CD4-positive, alpha-beta T cell (primary cell): ENCODE results near the gene KNG1. TPM values are rescaled to one million over a fixed set of nuclear protein-coding genes. Genes with fewer than 3 reads are reported as not detected.

ENCODE experiments used
- ATAC-seq: fragments of 200-7000 bp; cut with Tn5 transposase; one replicate; pipeline ENCODE4 v1.10.0; 2022; ENCODE audit warnings: mild to moderate bottlenecking; ENCODE audit not compliant: poor library complexity
- CTCF ChIA-PET: fragments of 350-600 bp; sonication (Branson Sonifier 250); formaldehyde crosslinking; loops from one replicate; lab custom pipeline; 2021; ENCODE audit warnings: antibody characterized with exemption, inconsistent platforms; lab: Charles Lee
- POLR2A ChIA-PET: fragments of 350-600 bp; sonication (Branson Sonifier 250); formaldehyde crosslinking; loops from one replicate; lab custom pipeline; 2021; ENCODE audit warnings: antibody characterized with exemption, inconsistent platforms; lab: Charles Lee
- DNase-seq, 14 experiments: peaks; one replicate each; pipeline ENCODE4 v3.0.0-alpha.2; 2013 to 2020; ENCODE audit warnings: mixed read lengths in 2 of 14
- H3K27ac ChIP-seq, 2 donors: one replicate each; pipeline versions ENCODE4 v1.5.1 to v1.7.0; 2013; ENCODE audit warnings: low read length in 2 of 2, low read depth in 1 of 2, mild to moderate bottlenecking in 1 of 2
- H3K27me3 ChIP-seq, 2 experiments: 1 replicate in 1 of 2; 2 replicates in 1 of 2; pipeline versions ENCODE4 v1.6.1 to v1.7.0; 2013; ENCODE audit warnings: low read length in 2 of 2, control low read depth in 1 of 2, mild to moderate bottlenecking in 1 of 2, moderate library complexity in 1 of 2; ENCODE audit not compliant: insufficient read depth in 2 of 2, control insufficient read depth in 1 of 2
- H3K36me3 ChIP-seq: one replicate; pipeline ENCODE4 v1.6.1; 2013; ENCODE audit warnings: low read length, control low read depth; ENCODE audit not compliant: insufficient read depth
- H3K4me1 ChIP-seq: one replicate; pipeline ENCODE4 v1.6.1; 2013; ENCODE audit warnings: low read length, control low read depth; ENCODE audit not compliant: insufficient read depth
- H3K4me3 ChIP-seq: one replicate; pipeline ENCODE4 v1.5.1; 2013; ENCODE audit warnings: mild to moderate bottlenecking, low read length, moderate library complexity
- H3K9me3 ChIP-seq, 2 experiments: 1 replicate in 1 of 2; 2 replicates in 1 of 2; pipeline versions ENCODE4 v1.6.1 to v1.7.0; 2013; ENCODE audit warnings: low read length in 2 of 2, mild to moderate bottlenecking in 2 of 2, control low read depth in 1 of 2, moderate library complexity in 1 of 2; ENCODE audit not compliant: control insufficient read depth in 1 of 2, insufficient read depth in 1 of 2
- H3K27ac Mint-ChIP-seq: one replicate; pipeline ENCODE4 v1.8.0; 2020; ENCODE audit warnings: mixed read lengths
- H3K27me3 Mint-ChIP-seq: one replicate; pipeline ENCODE4 v1.8.0; 2021; ENCODE audit warnings: mixed read lengths
- H3K36me3 Mint-ChIP-seq: one replicate; pipeline ENCODE4 v1.8.0; 2021; ENCODE audit warnings: low read depth, mixed read lengths
- H3K4me1 Mint-ChIP-seq: one replicate; pipeline ENCODE4 v1.8.0; 2021; ENCODE audit warnings: low read depth, mixed read lengths
- H3K4me3 Mint-ChIP-seq: one replicate; pipeline ENCODE4 v1.8.0; 2020; ENCODE audit warnings: mild to moderate bottlenecking, mixed read lengths
- H3K9me3 Mint-ChIP-seq: one replicate; pipeline ENCODE4 v1.8.0; 2020; ENCODE audit warnings: mixed read lengths
- intact Hi-C, 2 experiments: fragments of 100-400 bp; cut with DNase I in 1 of 2; cut with micrococcal nuclease in 1 of 2; formaldehyde crosslinking; loops; one replicate each; pipeline versions ENCODE4 v1.15.1 to v1.9.0; 2023 to 2025; cut with DNase I, micrococcal nuclease
- total RNA-seq, 174 experiments: library from RNA in 2 of 174; stranded (reverse) in 2 of 174; gene quantifications; one replicate each; pipeline ENCODE4 v1.2.3 and lab custom pipeline; 2021 to 2026
- TF ChIP-seq, protein P1 (sequence below): fragments of 200-600 bp; IDR thresholded peaks from one replicate; pipeline ENCODE4 v1.8.0; 2022; ENCODE audit warnings: antibody characterized with exemption, mild to moderate bottlenecking

The KNG1 gene
- total RNA-seq, 2 experiments from 2014 or later = not detected

DNA sequence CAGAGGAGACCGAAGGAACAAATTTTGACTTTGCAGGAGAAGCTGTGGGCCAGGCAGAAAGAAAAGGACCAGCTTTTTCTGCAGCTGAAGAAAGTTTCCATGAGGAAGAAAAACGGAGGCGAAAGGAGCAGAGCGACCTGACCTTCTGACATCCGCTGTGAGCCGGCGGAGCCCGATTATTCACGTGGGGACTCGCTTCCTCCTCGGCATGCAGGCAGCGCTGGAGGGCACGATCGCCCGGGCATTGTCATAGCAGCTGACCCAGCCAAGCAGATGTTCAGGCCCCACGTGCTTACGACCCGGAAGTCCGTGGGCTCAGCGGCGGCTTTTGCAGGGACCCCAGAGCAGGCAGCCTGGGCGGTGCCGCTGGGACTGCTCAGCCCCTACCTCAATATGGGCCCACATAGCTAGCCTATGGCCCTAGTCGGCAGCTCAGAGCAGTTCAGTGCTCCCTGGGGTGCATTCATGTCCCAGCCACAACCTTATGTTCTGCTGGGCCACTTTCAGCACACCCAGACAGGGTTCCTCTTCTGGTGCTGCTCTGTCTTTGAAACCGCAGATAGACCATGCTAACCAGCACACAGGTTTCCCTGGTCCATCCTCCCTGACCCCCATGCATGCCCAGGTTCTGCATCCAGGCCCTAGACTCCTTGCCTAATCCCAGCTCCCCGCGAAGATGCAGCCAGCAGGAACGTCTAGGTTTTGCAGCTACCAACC, 55.7 kb downstream of the KNG1 start:
- Mint-ChIP-seq H3K4me1 (peaks cover 19% of the 10 kb centered on the region), H3K27me3 (no peaks in the 10 kb centered on the region), H3K27ac (peak overlapping the region; percentile 80), H3K36me3 (no peaks in the 10 kb centered on the region), H3K4me3 (peak overlapping the region; percentile 97), H3K9me3 (no peaks in the 10 kb centered on the region)
- H3K9me3 ChIP-seq = no peaks in the 10 kb centered on the region
- H3K27me3 ChIP-seq = no peaks in the 10 kb centered on the region
- ChIA-PET CTCF (interaction anchor here (1.1 to 1.6 kb wide), 2 partner anchors 158 to 829 kb away, joined by 3 to 6 read pairs; no protein-coding TSS in a partner anchor), POLR2A (interaction anchor here (0.6 to 5.9 kb wide), 12 partner anchors 10 to 836 kb away, joined by 3 to 164 read pairs (median 6); partner anchors contain the start of genes DNAJB11, EIF4A2 and RFC4)
- peak overlapping the region; percentile 82 for H3K4me3 ChIP-seq
- intact Hi-C loops = no loop called here
- peak overlapping the region; percentile 67 to 77 for H3K27ac ChIP-seq
- H3K36me3 ChIP-seq = no peaks in the 10 kb centered on the region
- peaks cover 16% of the 10 kb centered on the region for H3K4me1 ChIP-seq
- peak; percentile 27 to 77 (median 52) for DNase-seq
- TF ChIP-seq, protein P1, sequence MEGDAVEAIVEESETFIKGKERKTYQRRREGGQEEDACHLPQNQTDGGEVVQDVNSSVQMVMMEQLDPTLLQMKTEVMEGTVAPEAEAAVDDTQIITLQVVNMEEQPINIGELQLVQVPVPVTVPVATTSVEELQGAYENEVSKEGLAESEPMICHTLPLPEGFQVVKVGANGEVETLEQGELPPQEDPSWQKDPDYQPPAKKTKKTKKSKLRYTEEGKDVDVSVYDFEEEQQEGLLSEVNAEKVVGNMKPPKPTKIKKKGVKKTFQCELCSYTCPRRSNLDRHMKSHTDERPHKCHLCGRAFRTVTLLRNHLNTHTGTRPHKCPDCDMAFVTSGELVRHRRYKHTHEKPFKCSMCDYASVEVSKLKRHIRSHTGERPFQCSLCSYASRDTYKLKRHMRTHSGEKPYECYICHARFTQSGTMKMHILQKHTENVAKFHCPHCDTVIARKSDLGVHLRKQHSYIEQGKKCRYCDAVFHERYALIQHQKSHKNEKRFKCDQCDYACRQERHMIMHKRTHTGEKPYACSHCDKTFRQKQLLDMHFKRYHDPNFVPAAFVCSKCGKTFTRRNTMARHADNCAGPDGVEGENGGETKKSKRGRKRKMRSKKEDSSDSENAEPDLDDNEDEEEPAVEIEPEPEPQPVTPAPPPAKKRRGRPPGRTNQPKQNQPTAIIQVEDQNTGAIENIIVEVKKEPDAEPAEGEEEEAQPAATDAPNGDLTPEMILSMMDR = no peak
- peak; percentile 87 for ATAC-seq

GRCh38 chr3:186775999-186776398, 58.8 kb downstream of the KNG1 start:
- no peak overlapping the region for H3K4me3 ChIP-seq
- H3K27ac ChIP-seq = no peak overlapping the region
- DNase-seq = peak in 1 of 14 experiments; percentile 14
- ChIA-PET POLR2A (no interaction called here), CTCF (no interaction called here)
- peaks cover 16% of the 10 kb centered on the region for H3K4me1 ChIP-seq
- no peak for ATAC-seq
- no peak overlapping the region for H3K27ac Mint-ChIP-seq
- no peaks in the 10 kb centered on the region for H3K9me3 Mint-ChIP-seq
- intact Hi-C loops = no loop called here
- H3K36me3 ChIP-seq = no peaks in the 10 kb centered on the region
- H3K4me1 Mint-ChIP-seq = peaks cover 19% of the 10 kb centered on the region
- no peaks in the 10 kb centered on the region for H3K9me3 ChIP-seq
- no peaks in the 10 kb centered on the region for H3K27me3 Mint-ChIP-seq
- no peaks in the 10 kb centered on the region for H3K36me3 Mint-ChIP-seq
- peak overlapping the region; percentile 13 for H3K4me3 Mint-ChIP-seq
- TF ChIP-seq, protein P1 = no peak
- no peaks in the 10 kb centered on the region for H3K27me3 ChIP-seq

- H3K27me3 ChIP-seq = no peaks in the 10 kb centered on the region
- ChIA-PET POLR2A (interaction anchor here (0.6 kb wide), 1 partner anchor 842 kb away, joined by 4 read pairs; no protein-coding TSS in a partner anchor), CTCF (no interaction called here)
- H3K27me3 Mint-ChIP-seq = peaks cover 5% of the 10 kb centered on the region
- peaks cover 2% of the 10 kb centered on the region for H3K36me3 ChIP-seq
- H3K27ac ChIP-seq = no peak overlapping the region
- H3K27ac Mint-ChIP-seq = no peak overlapping the region
- H3K9me3 ChIP-seq = no peaks in the 10 kb centered on the region
- DNase-seq = no peak
- intact Hi-C loops = no loop called here
- H3K9me3 Mint-ChIP-seq = no peaks in the 10 kb centered on the region
- H3K4me1 Mint-ChIP-seq = peaks cover 19% of the 10 kb centered on the region
- H3K4me3 Mint-ChIP-seq = no peak overlapping the region
- TF ChIP-seq, protein P1 = no peak
- no peak overlapping the region for H3K4me3 ChIP-seq
- ATAC-seq = no peak
- peaks cover 20% of the 10 kb centered on the region for H3K36me3 Mint-ChIP-seq
- H3K4me1 ChIP-seq = peaks cover 9% of the 10 kb centered on the region
Measured at GRCh38 chr3:186779204-186779603, 62.0 kb downstream of the KNG1 start.
